ENCODE measurements around the gene ETV5. TPM values are rescaled to one million over a fixed set of nuclear protein-coding genes. Genes with fewer than 3 reads are reported as not detected.

Gene ETV5
- total RNA-seq, 1 experiment from 2014 or later: 65.7 TPM

DNA sequence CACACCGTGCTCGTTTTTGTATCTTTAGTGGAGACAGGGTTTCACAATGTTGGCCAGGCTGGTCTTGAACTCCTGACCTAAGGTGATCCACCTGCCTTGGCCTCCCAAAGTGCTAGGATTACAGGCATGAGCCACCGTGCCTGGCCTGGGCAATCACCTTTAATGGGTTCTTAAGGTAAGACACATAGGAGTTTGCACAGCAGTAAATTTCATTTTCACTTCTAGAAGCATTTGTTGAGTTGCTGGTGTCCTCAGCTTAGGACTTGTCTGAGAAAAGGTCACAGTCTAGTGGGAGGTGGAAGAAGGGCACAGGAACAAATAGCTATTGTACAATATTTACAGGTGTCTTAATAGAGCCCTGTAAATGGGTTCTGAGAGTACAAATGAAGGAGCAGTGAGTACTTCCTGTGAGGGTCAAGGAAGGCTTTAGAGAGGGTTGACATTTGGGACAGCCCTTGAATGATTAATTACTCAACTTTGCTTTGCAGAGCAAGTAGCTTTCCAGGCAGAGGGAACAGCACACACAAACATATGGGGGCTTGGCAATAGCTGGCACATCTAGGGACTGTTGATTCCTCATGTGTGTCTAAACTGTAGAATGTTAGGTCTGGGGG lies 8.7 kb upstream of the ETV5 start:
- intact Hi-C loops (cut with micrococcal nuclease; ENCODE audit: unreplicated experiment): no loop called here
- CTCF ChIA-PET: no interaction called here
- Histone ChIP-seq H2AFZ (no peak overlapping the region), H3K9me2 (ENCODE audit: insufficient read depth) (no peaks in the 10 kb centered on the region), H3K36me3 (ENCODE audit: low read depth) (no peaks in the 10 kb centered on the region), H3K27ac (no peak overlapping the region), H3K4me3 (no peak overlapping the region), H4K20me1 (ENCODE audit: insufficient read depth) (no peaks in the 10 kb centered on the region), H3F3A (ENCODE audit: insufficient read depth, low read depth) (no peaks in the 10 kb centered on the region), H3K9me3 (ENCODE audit: insufficient read depth, low read depth) (no peaks in the 10 kb centered on the region), H3K27me3 (ENCODE audit: insufficient read depth, low read depth) (no peaks in the 10 kb centered on the region), H3K79me2 (ENCODE audit: low read depth) (no peaks in the 10 kb centered on the region), H3K4me2 (no peak overlapping the region), H3K4me1 (replicated peaks; ENCODE audit: insufficient read depth) (0 out of 2 replicates have a peak, but pooled peaks cover 5% of the 10 kb centered on the region)
- TF ChIP-seq EZH2 (IDR thresholded peaks at IDR 0.05; ENCODE audit: low read depth): no peak
- TF ChIP-seq, protein P1, sequence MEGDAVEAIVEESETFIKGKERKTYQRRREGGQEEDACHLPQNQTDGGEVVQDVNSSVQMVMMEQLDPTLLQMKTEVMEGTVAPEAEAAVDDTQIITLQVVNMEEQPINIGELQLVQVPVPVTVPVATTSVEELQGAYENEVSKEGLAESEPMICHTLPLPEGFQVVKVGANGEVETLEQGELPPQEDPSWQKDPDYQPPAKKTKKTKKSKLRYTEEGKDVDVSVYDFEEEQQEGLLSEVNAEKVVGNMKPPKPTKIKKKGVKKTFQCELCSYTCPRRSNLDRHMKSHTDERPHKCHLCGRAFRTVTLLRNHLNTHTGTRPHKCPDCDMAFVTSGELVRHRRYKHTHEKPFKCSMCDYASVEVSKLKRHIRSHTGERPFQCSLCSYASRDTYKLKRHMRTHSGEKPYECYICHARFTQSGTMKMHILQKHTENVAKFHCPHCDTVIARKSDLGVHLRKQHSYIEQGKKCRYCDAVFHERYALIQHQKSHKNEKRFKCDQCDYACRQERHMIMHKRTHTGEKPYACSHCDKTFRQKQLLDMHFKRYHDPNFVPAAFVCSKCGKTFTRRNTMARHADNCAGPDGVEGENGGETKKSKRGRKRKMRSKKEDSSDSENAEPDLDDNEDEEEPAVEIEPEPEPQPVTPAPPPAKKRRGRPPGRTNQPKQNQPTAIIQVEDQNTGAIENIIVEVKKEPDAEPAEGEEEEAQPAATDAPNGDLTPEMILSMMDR (conservative IDR thresholded peaks at IDR 0.05): no peak
- DNase-seq: no peak
- POLR2A ChIA-PET (ENCODE audit: unreplicated experiment): interaction anchor here (0.7 kb wide), 1 partner anchor 11 kb away, joined by 8 read pairs; no protein-coding TSS in a partner anchor
- BruUV-seq (replicated peaks): no TSS peak

DNA sequence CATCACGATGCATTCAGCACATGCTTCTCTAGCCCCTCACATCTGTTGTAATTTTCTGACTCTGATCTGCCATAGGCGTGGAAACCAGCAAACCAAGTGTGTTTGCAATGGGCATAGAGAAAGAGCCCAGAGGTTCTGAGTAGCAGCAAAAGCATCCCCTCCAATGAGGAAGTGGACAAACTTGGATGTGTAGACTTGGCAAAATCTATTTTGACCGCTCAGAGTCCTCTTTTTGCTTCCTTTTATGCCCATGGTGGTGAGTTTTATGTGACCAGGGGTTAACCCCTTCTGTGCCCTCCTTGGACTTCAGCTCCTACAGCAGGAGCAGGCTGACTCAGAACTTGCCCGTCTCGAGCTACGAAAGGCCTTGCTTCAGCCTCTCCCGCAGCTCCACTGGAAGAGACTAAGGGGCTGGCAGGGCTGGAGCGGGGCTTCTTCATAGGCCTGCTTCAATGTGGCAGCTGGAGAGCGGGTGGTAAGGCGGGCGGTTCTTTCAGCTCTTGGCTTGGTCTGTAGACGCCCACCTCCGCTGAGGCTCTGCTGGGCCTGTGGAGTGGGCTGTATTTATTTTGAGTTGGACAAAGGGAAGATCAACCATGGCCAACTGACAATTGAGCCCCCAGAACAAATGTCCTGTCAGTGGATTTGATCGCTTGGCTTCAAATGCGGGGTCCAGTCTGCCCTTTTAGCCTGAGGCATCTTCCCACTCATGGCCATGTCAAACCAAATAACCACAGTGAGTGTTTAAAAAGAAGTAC lies 6.5 kb upstream of the ETV5 start:
- CTCF ChIA-PET: no interaction called here
- TF ChIP-seq, protein P1 (conservative IDR thresholded peaks at IDR 0.05): no peak
- TF ChIP-seq EZH2 (IDR thresholded peaks at IDR 0.05; ENCODE audit: low read depth): no peak
- DNase-seq: no peak
- no peaks in the 10 kb centered on the region for H3K36me3 ChIP-seq (ENCODE audit: low read depth)
- H3K4me1 ChIP-seq (replicated peaks; ENCODE audit: insufficient read depth): peaks cover 6% of the 10 kb centered on the region
- no peaks in the 10 kb centered on the region for H3K9me2 ChIP-seq (ENCODE audit: insufficient read depth)
- H3K4me3 ChIP-seq: no peak overlapping the region
- H3K27me3 ChIP-seq (ENCODE audit: insufficient read depth, low read depth): no peaks in the 10 kb centered on the region
- no peaks in the 10 kb centered on the region for H4K20me1 ChIP-seq (ENCODE audit: insufficient read depth)
- H3K79me2 ChIP-seq (ENCODE audit: low read depth): no peaks in the 10 kb centered on the region
- H3K9me3 ChIP-seq (ENCODE audit: insufficient read depth, low read depth): no peaks in the 10 kb centered on the region
- no peak overlapping the region for H3K4me2 ChIP-seq
- POLR2A ChIA-PET (ENCODE audit: unreplicated experiment): interaction anchor here (0.6 kb wide), 1 partner anchor 209 kb away, joined by 4 read pairs; no protein-coding TSS in a partner anchor
- H3F3A ChIP-seq (ENCODE audit: insufficient read depth, low read depth): no peaks in the 10 kb centered on the region
- no peak overlapping the region for H3K27ac ChIP-seq
- intact Hi-C loops (cut with micrococcal nuclease; ENCODE audit: unreplicated experiment): no loop called here
- no peak overlapping the region for H2AFZ ChIP-seq
- BruUV-seq (replicated peaks): no TSS peak

DNA sequence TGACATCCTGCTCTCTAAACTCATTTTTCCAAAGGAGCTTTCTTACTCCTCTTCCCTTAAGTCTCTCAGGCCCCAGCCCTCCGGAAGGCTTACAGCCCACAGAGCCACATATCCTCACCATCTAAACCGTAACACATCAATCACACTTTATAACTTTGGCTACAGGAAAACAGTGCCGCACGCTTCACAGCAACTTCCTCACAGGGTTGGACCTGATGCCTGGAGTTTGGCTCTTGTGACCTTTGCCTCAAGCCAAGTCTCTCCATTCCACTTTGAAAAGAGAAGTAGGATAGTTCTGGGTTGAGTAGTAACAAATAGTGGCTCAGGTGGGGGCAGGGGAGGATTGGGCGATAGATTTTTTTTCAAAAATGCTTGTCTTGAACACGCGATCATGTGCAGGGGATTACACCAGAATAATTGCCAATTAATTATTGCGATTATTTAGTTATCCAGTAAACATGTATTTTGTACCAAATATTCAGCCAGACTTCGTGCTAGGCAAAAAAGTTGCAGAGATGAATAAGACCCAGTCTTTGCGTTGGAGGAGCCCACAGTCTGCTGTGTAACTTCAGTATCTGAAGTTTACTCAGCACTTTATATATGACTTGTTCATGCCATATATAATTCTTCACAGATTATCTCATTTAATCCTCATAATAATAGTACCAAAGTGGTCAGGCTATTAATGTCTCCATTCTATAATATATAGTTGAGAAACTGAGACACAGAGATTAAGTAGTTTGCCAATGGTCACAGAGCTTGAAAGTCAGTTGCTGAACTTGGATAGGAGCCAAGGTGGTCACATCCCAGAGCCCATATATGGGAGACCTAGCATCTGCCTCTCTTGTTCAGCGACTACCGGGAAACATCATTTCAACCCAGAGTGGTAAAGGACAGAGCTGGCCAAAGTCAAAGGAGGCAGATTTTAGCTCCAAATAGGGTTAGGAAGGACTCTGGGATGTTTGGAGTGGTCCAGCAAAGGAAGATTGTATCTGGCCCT lies 2.4 kb upstream of the ETV5 start:
- TF ChIP-seq EZH2 (IDR thresholded peaks at IDR 0.05; ENCODE audit: low read depth): no peak
- TF ChIP-seq, protein P1 (conservative IDR thresholded peaks at IDR 0.05): no peak
- Histone ChIP-seq H4K20me1 (ENCODE audit: insufficient read depth) (no peaks in the 10 kb centered on the region), H3K9me3 (ENCODE audit: insufficient read depth, low read depth) (no peaks in the 10 kb centered on the region), H3K4me2 (peak overlapping the region; percentile 90), H2AFZ (no peak overlapping the region; the same call in 1 of the 2 replicates), H3K27me3 (ENCODE audit: insufficient read depth, low read depth) (no peaks in the 10 kb centered on the region), H3K79me2 (ENCODE audit: low read depth) (peaks cover 24% of the 10 kb centered on the region), H3K27ac (no peak overlapping the region), H3K4me1 (replicated peaks; ENCODE audit: insufficient read depth) (peaks cover 19% of the 10 kb centered on the region), H3K36me3 (ENCODE audit: low read depth) (no peaks in the 10 kb centered on the region), H3F3A (ENCODE audit: insufficient read depth, low read depth) (peaks cover 20% of the 10 kb centered on the region; the same call in 1 of the 2 replicates), H3K9me2 (ENCODE audit: insufficient read depth) (no peaks in the 10 kb centered on the region), H3K4me3 (no peak overlapping the region)
- ChIA-PET CTCF (no interaction called here), POLR2A (ENCODE audit: unreplicated experiment) (interaction anchor here (0.6 kb wide), 1 partner anchor 226 kb away, joined by 7 read pairs; no protein-coding TSS in a partner anchor)
- intact Hi-C loops (cut with micrococcal nuclease; ENCODE audit: unreplicated experiment): no loop called here
- BruUV-seq (replicated peaks): no TSS peak
- no peak for DNase-seq
